HUES6 (cell line): ENCODE results near the gene LVRN.

Experiments
- H3K27ac ChIP-seq: 2 replicates; pipeline ENCODE4 v1.7.0; 2013; ENCODE audit warnings: low read depth, mild to moderate bottlenecking, low read length, inconsistent platforms
- H3K27me3 ChIP-seq: 2 replicates; pipeline ENCODE4 v1.6.1; 2013; ENCODE audit warnings: low read length; ENCODE audit not compliant: control insufficient read depth, insufficient read depth
- H3K36me3 ChIP-seq: 2 replicates; pipeline ENCODE4 v1.6.1; 2013; ENCODE audit warnings: low read length; ENCODE audit not compliant: control insufficient read depth, insufficient read depth
- H3K4me1 ChIP-seq: 2 replicates; pipeline ENCODE4 v1.6.1; 2013; ENCODE audit warnings: low read length; ENCODE audit not compliant: control insufficient read depth, insufficient read depth
- H3K4me3 ChIP-seq: 2 replicates; pipeline ENCODE4 v1.5.1; 2013; ENCODE audit warnings: low read depth, low read length
- H3K9ac ChIP-seq: one replicate; pipeline ENCODE4 v1.6.1; 2013; ENCODE audit warnings: mild to moderate bottlenecking, low read length
- H3K9me3 ChIP-seq: 2 replicates; pipeline ENCODE4 v1.6.1; 2013; ENCODE audit warnings: low read depth, low read length; ENCODE audit not compliant: control insufficient read depth, insufficient read depth

LVRN gene

DNA sequence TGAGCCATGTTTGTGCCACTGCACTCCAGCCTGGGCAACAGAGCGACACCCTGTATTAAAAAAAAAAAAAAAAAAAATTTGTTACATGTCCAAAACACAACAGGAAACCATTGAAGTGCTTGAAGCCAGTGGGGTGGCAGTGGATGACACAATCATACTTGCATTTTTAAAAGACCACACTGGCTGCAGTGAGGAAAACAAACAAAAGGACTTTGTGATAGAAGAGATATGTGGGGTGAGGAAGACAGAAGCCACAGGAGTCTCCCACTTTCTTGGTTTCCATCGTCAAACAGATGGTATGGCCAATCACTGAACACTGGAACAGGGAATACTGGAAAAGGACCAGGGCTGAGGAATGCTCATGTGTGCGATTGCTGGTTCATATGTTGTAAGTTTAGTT, 101.7 kb downstream of the LVRN start:
- Histone ChIP-seq H3K9ac (no peak overlapping the region), H3K4me1 (no peaks in the 10 kb centered on the region), H3K27me3 (no peaks in the 10 kb centered on the region), H3K36me3 (no peaks in the 10 kb centered on the region), H3K9me3 (no peaks in the 10 kb centered on the region), H3K4me3 (no peak overlapping the region), H3K27ac (no peak overlapping the region)

DNA sequence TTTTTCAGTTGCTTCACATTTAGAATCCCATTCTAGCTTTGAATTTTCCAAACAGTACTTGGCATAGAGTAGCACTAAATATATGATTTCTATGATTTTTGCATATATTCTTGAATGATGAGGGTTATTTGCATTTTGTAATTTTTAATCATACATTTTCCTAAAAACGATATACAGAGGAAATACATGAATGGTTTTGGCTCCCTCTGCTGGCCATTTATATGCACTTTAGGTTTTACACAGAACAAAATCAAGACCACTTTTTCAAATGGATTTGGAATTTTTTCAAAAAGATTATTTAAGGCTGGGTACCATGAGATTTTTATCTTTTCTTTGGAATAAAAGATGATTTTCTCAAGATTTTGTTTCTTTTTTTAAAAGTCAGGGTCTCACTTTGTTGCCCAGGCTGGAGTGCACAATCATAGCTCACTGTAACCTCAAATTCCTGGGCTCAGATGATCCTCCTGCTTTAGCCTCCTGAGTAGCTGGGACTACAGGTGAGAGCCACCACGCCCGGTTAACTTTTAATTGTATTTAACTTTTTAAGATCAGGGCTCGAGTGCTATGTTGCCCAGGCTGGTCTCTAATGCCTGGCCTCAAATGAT, 105.9 kb downstream of the LVRN start:
- Histone ChIP-seq H3K27me3 (no peaks in the 10 kb centered on the region), H3K4me1 (no peaks in the 10 kb centered on the region), H3K9me3 (no peaks in the 10 kb centered on the region), H3K9ac (no peak overlapping the region), H3K27ac (no peak overlapping the region), H3K4me3 (no peak overlapping the region), H3K36me3 (no peaks in the 10 kb centered on the region)

DNA sequence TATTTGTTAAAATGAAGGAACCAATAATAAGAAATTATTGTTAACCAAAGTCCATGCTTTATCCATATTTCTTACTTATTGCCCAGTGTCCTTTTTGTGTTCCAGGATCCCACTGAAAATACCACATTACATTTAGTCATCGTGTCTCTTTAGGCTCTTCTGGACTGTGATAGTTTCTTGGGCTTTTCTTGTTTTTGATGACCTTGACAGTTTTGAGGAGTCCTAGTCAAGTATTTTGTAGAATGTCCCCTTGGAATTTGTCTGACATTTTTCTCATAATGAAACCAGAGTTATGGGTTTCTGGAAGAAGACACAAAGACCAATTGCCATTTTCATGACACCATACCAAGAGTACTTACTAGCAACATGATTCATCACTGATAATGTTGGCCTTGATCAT, 108.9 kb downstream of the LVRN start:
- Histone ChIP-seq H3K9me3 (no peaks in the 10 kb centered on the region), H3K36me3 (no peaks in the 10 kb centered on the region)

DNA sequence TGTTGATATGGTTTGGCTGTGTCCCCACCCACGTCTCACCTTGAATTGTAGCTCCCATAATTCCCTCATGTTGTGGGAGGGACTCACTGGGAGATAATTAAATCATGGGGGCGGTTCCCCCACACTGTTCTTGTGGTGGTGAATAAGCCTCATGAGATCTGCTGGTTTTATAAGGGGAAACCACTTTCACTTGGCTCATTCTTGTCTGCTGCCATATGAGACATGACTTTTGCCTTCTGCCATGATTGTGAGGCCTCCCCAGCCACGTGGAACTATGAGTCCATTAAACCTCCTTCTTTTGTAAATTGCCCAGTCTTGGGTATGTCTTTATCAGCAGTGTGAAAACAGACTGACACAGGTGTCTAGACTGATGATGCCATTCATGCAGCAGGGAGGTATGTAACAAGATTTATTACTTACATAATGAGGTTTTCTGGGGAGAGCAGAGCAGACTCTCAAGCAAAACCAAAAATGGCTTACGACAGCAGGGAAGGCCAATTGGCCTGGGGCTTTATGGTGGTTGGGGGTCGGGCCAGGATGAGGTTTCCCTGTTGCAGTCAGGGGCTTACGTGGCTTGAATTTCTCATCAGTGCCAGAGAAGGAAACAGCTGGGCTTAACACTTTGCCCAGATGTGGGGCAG, 113.0 kb downstream of the LVRN start:
- no peak overlapping the region for H3K4me3 ChIP-seq
- H3K27me3 ChIP-seq, result no peaks in the 10 kb centered on the region
- no peaks in the 10 kb centered on the region for H3K36me3 ChIP-seq
- H3K9me3 ChIP-seq, result no peaks in the 10 kb centered on the region
- no peak overlapping the region for H3K27ac ChIP-seq
- no peak overlapping the region for H3K9ac ChIP-seq
- H3K4me1 ChIP-seq, result no peaks in the 10 kb centered on the region

More for the DNA sequence above, 108.9 kb downstream of the LVRN start:
- Histone ChIP-seq H3K27me3 (no peaks in the 10 kb centered on the region), H3K27ac (no peak overlapping the region), H3K9ac (no peak overlapping the region), H3K4me1 (no peaks in the 10 kb centered on the region), H3K4me3 (no peak overlapping the region)

DNA sequence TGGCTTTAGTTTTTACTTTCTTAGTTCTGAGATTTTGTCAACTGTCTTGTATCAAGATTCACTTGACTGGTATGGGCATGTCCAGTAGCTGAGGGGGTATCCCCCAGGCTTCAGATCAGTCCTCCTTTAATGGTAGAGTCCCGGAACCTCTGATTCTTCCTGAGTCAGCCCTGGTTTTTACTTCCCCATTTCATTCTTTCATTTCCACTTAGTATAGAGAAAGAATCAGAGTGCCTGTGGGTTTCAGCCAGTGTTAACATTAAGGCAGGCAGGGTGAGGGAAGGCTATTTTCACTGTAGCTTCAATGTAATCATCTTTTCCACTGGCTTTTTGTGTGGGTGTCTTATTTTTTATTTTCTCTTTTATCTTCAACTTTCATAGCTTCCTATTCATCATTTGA, 114.2 kb downstream of the LVRN start:
- Histone ChIP-seq H3K36me3 (no peaks in the 10 kb centered on the region), H3K9ac (no peak overlapping the region), H3K4me1 (no peaks in the 10 kb centered on the region), H3K9me3 (no peaks in the 10 kb centered on the region), H3K27ac (no peak overlapping the region), H3K4me3 (no peak overlapping the region), H3K27me3 (no peaks in the 10 kb centered on the region)
